Thoracic aorta (tissue), 2 donors: ENCODE measurements around the gene PHKG1. TPM values are rescaled to one million over a fixed set of nuclear protein-coding genes. Genes with fewer than 3 reads are reported as not detected.
"Not testable (repeated sequence)": the region's sequence is repeated elsewhere in the genome, so short reads cannot be mapped to it uniquely, and the experiment has no call there.

Source experiments
- ATAC-seq: fragments of 150-250 bp; one replicate; pipeline ENCODE4 v1.8.0; 2017; ENCODE audit warnings: low read depth; ENCODE audit not compliant: insufficient number of reproducible peaks, low FRiP score
- DNase-seq: peaks from one replicate; pipeline ENCODE4 v3.0.0-alpha.2; 2020; ENCODE audit warnings: low spot score
- H3K27ac ChIP-seq, 2 donors: fragments of 200-600 bp; sonication (generic); 1 replicate in 1 of 2; 2 replicates in 1 of 2; pipeline ENCODE4 v1.5.1; 2016; ENCODE audit warnings: mild to moderate bottlenecking in 2 of 2, moderate library complexity in 2 of 2
- H3K27me3 ChIP-seq: fragments of 200-600 bp; sonication (generic); replicated peaks from 2 replicates; pipeline ENCODE4 v1.6.0; 2016; ENCODE audit warnings: mild to moderate bottlenecking; ENCODE audit not compliant: insufficient read depth
- H3K36me3 ChIP-seq: fragments of 200-600 bp; sonication (generic); one replicate; pipeline ENCODE4 v1.5.1; 2016
- H3K4me1 ChIP-seq, 2 donors: fragments of 200-600 bp; sonication (generic); 1 replicate in 1 of 2; 2 replicates in 1 of 2; pipeline versions ENCODE4 v1.5.1 to v1.6.0; 2016; ENCODE audit warnings: low read depth in 2 of 2, mild to moderate bottlenecking in 1 of 2; ENCODE audit not compliant: control insufficient read depth in 1 of 2
- H3K4me3 ChIP-seq: fragments of 200-600 bp; sonication (generic); 2 replicates; pipeline ENCODE4 v1.5.1; 2016; ENCODE audit warnings: mild to moderate bottlenecking
- H3K9me3 ChIP-seq: fragments of 200-600 bp; sonication (generic); 2 replicates; pipeline ENCODE4 v1.5.1; 2016
- total RNA-seq, 2 donors: library from RNA; depleted of rRNA; stranded (reverse); fragments of >200 nt; gene quantifications; one replicate each; pipeline versions ENCODE4 v1.1.0 to v1.2.3, GENCODE V29; 2016
- TF ChIP-seq, protein P1 (sequence below): fragments of 200-600 bp; sonication (generic); IDR thresholded peaks from one replicate; pipeline ENCODE4 v1.5.1; 2019; ENCODE audit warnings: antibody characterized with exemption

PHKG1 gene
- total RNA-seq, 2 donors from 2014 or later = 6.0 to 10.9 TPM

DNA sequence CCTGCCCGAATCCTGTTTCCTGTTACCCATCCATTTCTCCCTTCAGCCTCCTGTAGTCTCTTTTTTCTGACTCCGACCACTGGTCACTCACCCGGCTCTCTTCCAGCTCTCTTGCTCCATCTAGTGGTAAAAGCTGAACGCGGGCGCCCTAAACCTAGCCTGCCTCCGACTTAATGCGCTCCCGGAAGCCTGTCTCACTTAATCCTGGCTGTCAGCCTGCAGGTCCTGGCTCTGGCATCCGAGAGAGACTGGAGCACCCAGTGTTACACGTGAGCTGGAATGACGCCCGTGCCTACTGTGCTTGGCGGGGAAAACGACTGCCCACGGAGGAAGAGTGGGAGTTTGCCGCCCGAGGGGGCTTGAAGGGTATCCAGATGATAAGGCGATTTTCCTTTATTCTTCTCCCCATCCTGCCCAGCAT, 18.4 kb downstream of the PHKG1 start:
- TF ChIP-seq, protein P1, sequence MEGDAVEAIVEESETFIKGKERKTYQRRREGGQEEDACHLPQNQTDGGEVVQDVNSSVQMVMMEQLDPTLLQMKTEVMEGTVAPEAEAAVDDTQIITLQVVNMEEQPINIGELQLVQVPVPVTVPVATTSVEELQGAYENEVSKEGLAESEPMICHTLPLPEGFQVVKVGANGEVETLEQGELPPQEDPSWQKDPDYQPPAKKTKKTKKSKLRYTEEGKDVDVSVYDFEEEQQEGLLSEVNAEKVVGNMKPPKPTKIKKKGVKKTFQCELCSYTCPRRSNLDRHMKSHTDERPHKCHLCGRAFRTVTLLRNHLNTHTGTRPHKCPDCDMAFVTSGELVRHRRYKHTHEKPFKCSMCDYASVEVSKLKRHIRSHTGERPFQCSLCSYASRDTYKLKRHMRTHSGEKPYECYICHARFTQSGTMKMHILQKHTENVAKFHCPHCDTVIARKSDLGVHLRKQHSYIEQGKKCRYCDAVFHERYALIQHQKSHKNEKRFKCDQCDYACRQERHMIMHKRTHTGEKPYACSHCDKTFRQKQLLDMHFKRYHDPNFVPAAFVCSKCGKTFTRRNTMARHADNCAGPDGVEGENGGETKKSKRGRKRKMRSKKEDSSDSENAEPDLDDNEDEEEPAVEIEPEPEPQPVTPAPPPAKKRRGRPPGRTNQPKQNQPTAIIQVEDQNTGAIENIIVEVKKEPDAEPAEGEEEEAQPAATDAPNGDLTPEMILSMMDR = peak; percentile 89
- Histone ChIP-seq H3K27me3 (no peaks in the 10 kb centered on the region), H3K4me3 (no peak overlapping the region), H3K27ac (peak overlapping the region; percentile 46 to 64), H3K36me3 (peaks cover 31% of the 10 kb centered on the region), H3K4me1 (peaks cover 9 to 21% of the 10 kb centered on the region in 2 donors), H3K9me3 (no peaks in the 10 kb centered on the region)
- peak; percentile 94 for ATAC-seq
- DNase-seq = peak; percentile 84

DNA sequence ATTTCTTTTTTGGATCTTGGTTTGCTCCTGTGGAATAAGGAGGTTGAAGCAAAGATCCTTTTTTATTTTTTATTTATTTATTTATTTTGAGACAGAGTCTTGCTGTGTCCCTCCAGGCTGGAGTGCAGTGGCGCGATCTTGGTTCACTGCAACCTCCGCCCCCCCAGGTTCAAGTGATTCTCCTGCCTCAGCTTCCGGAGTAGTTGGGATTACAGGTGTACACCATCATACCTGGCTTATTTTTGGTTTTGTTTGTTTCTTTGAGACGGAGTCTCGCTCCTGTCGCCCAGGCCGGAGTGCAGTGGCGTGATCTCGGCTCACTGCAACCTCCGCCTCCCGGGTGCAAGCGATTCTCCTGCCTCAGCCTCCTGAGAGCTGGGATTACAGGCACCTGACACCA, 26.4 kb downstream of the PHKG1 start:
- not testable (repeated sequence) for DNase-seq, H3K9me3 ChIP-seq, H3K27ac ChIP-seq, ATAC-seq, H3K27me3 ChIP-seq, H3K4me3 ChIP-seq
- peaks cover 30% of the 10 kb centered on the region for H3K36me3 ChIP-seq
- peaks cover 8 to 21% of the 10 kb centered on the region in 2 donors for H3K4me1 ChIP-seq

DNA sequence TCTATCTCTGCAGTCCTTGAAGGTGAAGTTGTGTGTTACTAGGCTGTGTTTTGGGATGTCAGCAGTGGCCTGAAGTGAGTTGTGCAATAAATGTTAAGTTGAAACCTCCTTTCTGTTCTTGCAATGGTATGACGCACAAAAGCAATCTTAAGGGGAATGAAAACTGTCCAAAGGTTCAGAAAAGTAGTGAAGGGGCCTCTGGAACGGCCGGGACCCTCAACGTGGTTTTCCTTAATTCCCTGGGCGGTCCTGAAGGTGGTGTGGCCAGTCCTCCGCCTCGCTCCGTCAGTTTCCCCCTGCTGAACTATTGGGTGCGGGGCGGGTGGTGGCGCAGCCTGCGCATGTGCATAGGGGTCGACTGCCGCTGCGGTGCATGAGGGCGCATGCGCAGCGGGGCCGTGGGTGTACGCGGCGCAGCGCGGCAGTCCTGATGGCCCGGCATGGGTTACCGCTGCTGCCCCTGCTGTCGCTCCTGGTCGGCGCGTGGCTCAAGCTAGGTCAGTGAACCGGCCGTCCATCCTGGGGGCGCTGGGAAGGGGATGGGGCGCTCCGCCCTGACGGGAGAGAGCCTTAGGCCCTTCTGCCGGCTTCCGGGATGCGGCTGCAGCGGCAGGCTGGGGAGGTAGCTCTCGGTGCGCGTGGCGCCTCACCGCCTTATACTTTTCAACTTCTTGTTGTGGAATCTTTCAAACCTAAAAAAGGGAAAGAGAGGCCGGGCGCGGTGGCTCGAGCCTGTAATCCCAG, 28.7 kb downstream of the PHKG1 start, which contains the start of gene SUMF2:
Gene SUMF2 (plus strand): TSS at position 405 of the 744 bp plus-strand sequence. CDS start 26 bp downstream, at position 431.
- TF ChIP-seq, protein P1 = peak; percentile 33
- Histone ChIP-seq H3K36me3 (peaks cover 25% of the 10 kb centered on the region), H3K27me3 (no peaks in the 10 kb centered on the region)

DNA sequence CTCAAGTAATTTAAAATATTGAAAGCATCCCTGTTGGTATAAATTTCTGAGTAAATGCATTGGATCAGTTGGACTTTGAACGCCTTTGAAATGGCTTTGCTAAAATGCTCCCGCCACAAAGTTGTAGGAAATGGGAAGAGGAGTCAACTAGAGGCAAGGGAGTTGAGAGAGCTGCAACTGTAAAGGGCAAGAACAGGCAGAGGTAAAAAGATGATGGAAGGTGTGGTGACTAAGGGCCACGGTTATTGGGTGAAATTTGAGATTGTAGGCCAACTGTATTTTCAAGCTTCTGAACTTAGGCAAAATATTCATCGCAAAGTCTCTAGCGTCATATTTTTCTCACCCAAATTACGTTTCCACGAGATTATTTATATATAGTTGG, 29.3 kb downstream of the PHKG1 start:
- H3K36me3 ChIP-seq = peaks cover 22% of the 10 kb centered on the region

More for the DNA sequence above, 28.7 kb downstream of the PHKG1 start, which contains the start of gene SUMF2:
- DNase-seq (peak; percentile 60), ATAC-seq (peak; percentile 83)
- Histone ChIP-seq H3K9me3 (no peaks in the 10 kb centered on the region), H3K4me1 (peaks cover 8 to 21% of the 10 kb centered on the region in 2 donors), H3K4me3 (peak within 1 kb of the TSS; percentile 96), H3K27ac (peak within 1 kb of the TSS; percentile 90 to 92)

DNA sequence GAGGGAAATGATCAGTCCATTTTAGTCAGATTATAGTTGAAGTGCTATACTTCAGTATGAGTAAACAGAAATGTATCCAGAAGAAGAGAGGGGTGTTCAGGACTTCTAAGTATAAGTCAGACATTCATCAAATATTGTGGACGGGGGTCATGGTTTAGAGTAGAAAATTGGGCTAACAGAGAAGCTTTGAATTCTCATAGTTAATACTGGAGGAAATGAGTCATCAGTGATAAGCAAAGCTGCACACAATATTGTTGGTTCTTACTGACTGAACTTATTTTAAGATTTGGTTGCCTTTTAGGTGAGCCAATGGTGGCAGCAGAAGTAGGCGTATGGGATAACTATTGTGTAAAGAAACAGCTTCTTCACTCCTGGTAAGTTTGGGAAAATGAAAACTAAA, 30.4 kb downstream of the PHKG1 start:
- no peak overlapping the region for H3K4me3 ChIP-seq
- H3K36me3 ChIP-seq = peaks cover 32% of the 10 kb centered on the region
- H3K27me3 ChIP-seq = no peaks in the 10 kb centered on the region
- TF ChIP-seq, protein P1 = no peak
- ATAC-seq = no peak
- H3K9me3 ChIP-seq = no peaks in the 10 kb centered on the region
- H3K4me1 ChIP-seq = peaks cover 8 to 21% of the 10 kb centered on the region in 2 donors
- DNase-seq = no peak
- H3K27ac ChIP-seq = peak overlapping the region in 1 of 2 donors; percentile 57

More for the DNA sequence above, 29.3 kb downstream of the PHKG1 start:
- peaks cover 8 to 21% of the 10 kb centered on the region in 2 donors for H3K4me1 ChIP-seq
- DNase-seq = no peak
- no peak for ATAC-seq
- peak overlapping the region; percentile 90 to 92 for H3K27ac ChIP-seq
- H3K27me3 ChIP-seq = no peaks in the 10 kb centered on the region
- TF ChIP-seq, protein P1 = no peak
- peak overlapping the region; percentile 96 for H3K4me3 ChIP-seq
- H3K9me3 ChIP-seq = no peaks in the 10 kb centered on the region
